ENCODE data around the gene SPANXN2.
"Not testable (repeated sequence)": the region's sequence is repeated elsewhere in the genome, so short reads cannot be mapped to it uniquely, and the experiment has no call there.

SPANXN2 gene

GRCh38 chrX:143720652-143721051 is at the start of gene SPANXN2:
Gene SPANXN2, minus strand, starts transcription at chrX:143720752. Its CDS starts 84 bp downstream, at chrX:143720668.
- not testable (repeated sequence) for DNase-seq

GRCh38 chrX:143768976-143769375 is 48.4 kb upstream of the SPANXN2 start:
- no peak for DNase-seq

- DNase-seq = not testable (repeated sequence)
Measured at GRCh38 chrX:143767789-143768188, 47.2 kb upstream of the SPANXN2 start.

- DNase-seq = no peak
Measured at GRCh38 chrX:143757887-143758286, 37.3 kb upstream of the SPANXN2 start.

- no peak for DNase-seq
Measured at GRCh38 chrX:143757375-143757774, 36.8 kb upstream of the SPANXN2 start.

- DNase-seq = no peak
Measured at GRCh38 chrX:143754183-143754582, 33.6 kb upstream of the SPANXN2 start.

GRCh38 chrX:143733866-143734265 is 13.3 kb upstream of the SPANXN2 start:
- no peak for DNase-seq

- DNase-seq = no peak
Measured at GRCh38 chrX:143726296-143726695, 5.7 kb upstream of the SPANXN2 start.

GRCh38 chrX:143701460-143701859 is 19.1 kb downstream of the SPANXN2 start:
- DNase-seq = no peak

GRCh38 chrX:143694885-143695284 is 25.7 kb downstream of the SPANXN2 start:
- no peak for DNase-seq

GRCh38 chrX:143683486-143683885 is 37.1 kb downstream of the SPANXN2 start:
- no peak for DNase-seq

GRCh38 chrX:143674926-143675325 is 45.6 kb downstream of the SPANXN2 start:
- DNase-seq = no peak

- no peak for DNase-seq
Measured at GRCh38 chrX:143669395-143669794, 51.2 kb downstream of the SPANXN2 start.

- DNase-seq = no peak
Measured at GRCh38 chrX:143664302-143664701, 56.2 kb downstream of the SPANXN2 start.

GRCh38 chrX:143663755-143664154 is 56.8 kb downstream of the SPANXN2 start:
- no peak for DNase-seq
